ENCODE data around the gene VAV1.
A peak's percentile ranks its signal among the peaks of the same experiment; 100 is the strongest.
"Not testable (repeated sequence)": the region's sequence is repeated elsewhere in the genome, so short reads cannot be mapped to it uniquely, and the experiment has no call there.

Gene VAV1

GRCh38 chr19:6852001-6852400 is 79.5 kb downstream of the VAV1 start:
- DNase-seq (ENCODE audit: low spot score), result no peak

- no peak for DNase-seq (ENCODE audit: low spot score)
Observed at GRCh38 chr19:6853868-6854267, 81.4 kb downstream of the VAV1 start.

- no peak for DNase-seq (ENCODE audit: low spot score)
Observed at GRCh38 chr19:6854758-6855157, 82.2 kb downstream of the VAV1 start.

- DNase-seq (ENCODE audit: low spot score), result no peak
Observed at GRCh38 chr19:6856749-6857372, 84.4 kb downstream of the VAV1 start.

GRCh38 chr19:6861683-6862286 is 89.3 kb downstream of the VAV1 start:
- DNase-seq (ENCODE audit: low spot score), result no peak

- peak; percentile 93 for DNase-seq (ENCODE audit: low spot score)
Observed at GRCh38 chr19:6862673-6863078, 90.2 kb downstream of the VAV1 start.

GRCh38 chr19:6864325-6864940 is 91.9 kb downstream of the VAV1 start:
- no peak for DNase-seq (ENCODE audit: low spot score)

- no peak for DNase-seq (ENCODE audit: low spot score)
Observed at GRCh38 chr19:6865849-6866248, 93.3 kb downstream of the VAV1 start.

- no peak for DNase-seq (ENCODE audit: low spot score)
Observed at GRCh38 chr19:6866741-6867151, 94.2 kb downstream of the VAV1 start.

- DNase-seq (ENCODE audit: low spot score), result no peak
Observed at GRCh38 chr19:6868351-6868750, 95.8 kb downstream of the VAV1 start.

GRCh38 chr19:6869151-6869882 is 96.8 kb downstream of the VAV1 start:
- not testable (repeated sequence) for DNase-seq (ENCODE audit: low spot score)

- DNase-seq (ENCODE audit: low spot score), result no peak
Observed at GRCh38 chr19:6873708-6874431, 101.4 kb downstream of the VAV1 start.

- DNase-seq (ENCODE audit: low spot score), result no peak
Observed at GRCh38 chr19:6875218-6875617, 102.7 kb downstream of the VAV1 start.

GRCh38 chr19:6876748-6877147 is 104.2 kb downstream of the VAV1 start:
- DNase-seq (ENCODE audit: low spot score), result no peak

- DNase-seq (ENCODE audit: low spot score), result no peak
Observed at GRCh38 chr19:6877766-6878165, 105.3 kb downstream of the VAV1 start.

GRCh38 chr19:6886277-6886897 is 113.9 kb downstream of the VAV1 start:
- no peak for DNase-seq (ENCODE audit: low spot score)

GRCh38 chr19:6887316-6887715 is 114.8 kb downstream of the VAV1 start, which contains the start of gene ADGRE1:
Gene ADGRE1, plus strand, starts transcription at chr19:6887579. Its CDS starts 30 bp downstream, at chr19:6887609.
- no peak for DNase-seq (ENCODE audit: low spot score)

GRCh38 chr19:6888967-6889366 is 116.5 kb downstream of the VAV1 start:
- DNase-seq (ENCODE audit: low spot score), result no peak

GRCh38 chr19:6890401-6890913 is 117.9 kb downstream of the VAV1 start:
- no peak for DNase-seq (ENCODE audit: low spot score)

GRCh38 chr19:6890938-6891337 is 118.4 kb downstream of the VAV1 start:
- DNase-seq (ENCODE audit: low spot score), result no peak

- no peak for DNase-seq (ENCODE audit: low spot score)
Observed at GRCh38 chr19:6891761-6892385, 119.4 kb downstream of the VAV1 start.

Measured in activated CD4-positive, alpha-beta T cell treated with anti-CD3 and anti-CD28 coated beads, Interleukin-2, Interleukin-4, amounts not matched to agents 100 ng/mL and 50 ng/mL, durations not matched to agents 16 hours and 8 hours (primary cell).